Liver (tissue), 9 donors: ENCODE results near the gene MS4A4A. TPM values are rescaled to one million over a fixed set of nuclear protein-coding genes. Genes with fewer than 3 reads are reported as not detected.

ENCODE experiments used
- DNase-seq: peaks from one replicate; pipeline ENCODE4 v3.0.0-alpha.2; 2017; ENCODE audit warnings: low spot score
- H3K27ac ChIP-seq, 2 donors: one replicate each; pipeline ENCODE4 v1.7.0; 2013; ENCODE audit warnings: inconsistent platforms in 2 of 2, low read length in 2 of 2, control low read depth in 1 of 2, low read depth in 1 of 2, mild to moderate bottlenecking in 1 of 2
- H3K27me3 ChIP-seq, 4 donors: one replicate each; pipeline versions ENCODE4 v1.6.1 to v1.7.0; 2013; ENCODE audit warnings: low read length in 3 of 4, inconsistent platforms in 1 of 4, mild to moderate bottlenecking in 1 of 4, moderate library complexity in 1 of 4; ENCODE audit not compliant: control insufficient read depth in 4 of 4, insufficient read depth in 4 of 4
- H3K36me3 ChIP-seq, 4 donors: one replicate each; pipeline versions ENCODE4 v1.6.1 to v1.7.0; 2013; ENCODE audit warnings: low read length in 3 of 4, mild to moderate bottlenecking in 3 of 4, low read depth in 1 of 4, moderate library complexity in 1 of 4; ENCODE audit not compliant: control insufficient read depth in 4 of 4, insufficient read depth in 3 of 4
- H3K4me1 ChIP-seq, 4 donors: one replicate each; pipeline versions ENCODE4 v1.6.1 to v1.7.0; 2013; ENCODE audit warnings: low read length in 3 of 4, mild to moderate bottlenecking in 3 of 4, moderate library complexity in 1 of 4; ENCODE audit not compliant: control insufficient read depth in 4 of 4, insufficient read depth in 4 of 4
- H3K4me3 ChIP-seq, 3 donors: one replicate each; pipeline versions ENCODE4 v1.6.1 to v1.7.0; 2013; ENCODE audit warnings: low read length in 3 of 3, control low read depth in 1 of 3, low read depth in 1 of 3, mild to moderate bottlenecking in 1 of 3
- H3K9ac ChIP-seq, 2 donors: one replicate each; pipeline ENCODE4 v1.7.0; 2013; ENCODE audit warnings: low read length in 2 of 2, mild to moderate bottlenecking in 2 of 2, moderate library complexity in 2 of 2, control low read depth in 1 of 2, low read depth in 1 of 2
- H3K9me3 ChIP-seq, 4 donors: one replicate each; pipeline versions ENCODE4 v1.6.1 to v1.7.0; 2013; ENCODE audit warnings: low read length in 3 of 4; ENCODE audit not compliant: control insufficient read depth in 4 of 4
- FOXA2 ChIP-seq: IDR thresholded peaks from 2 replicates; pipeline ENCODE4 v1.6.1; 2016; ENCODE audit warnings: antibody characterized with exemption
- GABPA ChIP-seq, 2 donors: IDR thresholded peaks in 1 of 2; conservative IDR thresholded peaks in 1 of 2; 2 replicates each; pipeline ENCODE4 v1.6.1; 2016; ENCODE audit warnings: antibody characterized with exemption in 2 of 2, mild to moderate bottlenecking in 1 of 2, moderate library complexity in 1 of 2
- HNF4A ChIP-seq, 2 donors: conservative IDR thresholded peaks; 2 replicates each; pipeline ENCODE4 v1.6.1; 2016; ENCODE audit warnings: antibody characterized with exemption in 2 of 2, mild to moderate bottlenecking in 2 of 2
- RAD21 ChIP-seq, 2 donors: IDR thresholded peaks; 2 replicates each; pipeline ENCODE4 v1.6.1; 2016; ENCODE audit warnings: antibody characterized with exemption in 2 of 2, mild to moderate bottlenecking in 2 of 2
- RXRA ChIP-seq, 2 donors: IDR thresholded peaks; 2 replicates each; pipeline ENCODE4 v1.6.1; 2017 to 2018; ENCODE audit warnings: antibody characterized with exemption in 2 of 2, mild to moderate bottlenecking in 1 of 2
- SP1 ChIP-seq: IDR thresholded peaks from 2 replicates; pipeline ENCODE4 v1.6.1; 2018; ENCODE audit warnings: antibody characterized with exemption, mild to moderate bottlenecking
- TAF1 ChIP-seq: conservative IDR thresholded peaks from 2 replicates; pipeline ENCODE4 v1.6.1; 2016; ENCODE audit warnings: antibody characterized with exemption, mild to moderate bottlenecking
- YY1 ChIP-seq: IDR thresholded peaks from 2 replicates; pipeline ENCODE4 v1.6.1; 2016; ENCODE audit warnings: antibody characterized with exemption, mild to moderate bottlenecking
- WGBS: extraction: QIAGEN DNeasy Blood & Tissue Kit; methylation state at CpG from one replicate; pipeline ENCODE4 v1.1.7; 2013; 5-methylcytosine and 5-hydroxymethylcytosine counted together
- polyA plus RNA-seq, 2 donors: library from polyadenylated mRNA; stranded (reverse) in 1 of 2; unstranded in 1 of 2; fragments of 200-250 nt in 1 of 2; fragments of >200 nt in 1 of 2; fragmentation: Nextera tagmentation in 1 of 2; extraction: Ambion mirVana in 1 of 2; gene quantifications; one replicate each; pipeline versions ENCODE4 v1.2.1 to v1.2.3, GENCODE V29; 2013 to 2015
- total RNA-seq, 2 donors: library from RNA; depleted of rRNA; stranded (reverse); fragments of >200 nt; gene quantifications; one replicate each; pipeline ENCODE4 v1.2.3, GENCODE V29; 2014
- TF ChIP-seq, protein P1 (sequence below): IDR thresholded peaks from 2 replicates; pipeline ENCODE4 v1.6.1; 2016; ENCODE audit warnings: antibody characterized with exemption, mild to moderate bottlenecking
- TF ChIP-seq, protein P2 (sequence below): IDR thresholded peaks from 2 replicates; pipeline ENCODE4 v1.6.1; 2016; ENCODE audit warnings: antibody characterized with exemption
- TF ChIP-seq, protein P3 (sequence below): fragments of 150-350 bp; IDR thresholded peaks from 2 replicates; pipeline ENCODE4 v1.5.1; 2017; ENCODE audit warnings: improper control_type of control experiment, low read depth, low read length; ENCODE audit not compliant: missing input control
- TF ChIP-seq, protein P4 (sequence below): IDR thresholded peaks from 2 replicates; pipeline ENCODE4 v1.6.1; 2016; ENCODE audit warnings: antibody characterized with exemption
- TF ChIP-seq, protein P5 (sequence below): IDR thresholded peaks from 2 replicates; pipeline ENCODE4 v1.6.1; 2016; ENCODE audit warnings: antibody characterized with exemption
- donor health status: healthy.
- donor health status: healthy.
- donor health status: healthy.
- donor health status: healthy.
- donor health status: healthy.

The MS4A4A gene
- total and polyA plus RNA-seq, 4 donors = 8.6 to 16.1 (median 10.8) TPM

DNA sequence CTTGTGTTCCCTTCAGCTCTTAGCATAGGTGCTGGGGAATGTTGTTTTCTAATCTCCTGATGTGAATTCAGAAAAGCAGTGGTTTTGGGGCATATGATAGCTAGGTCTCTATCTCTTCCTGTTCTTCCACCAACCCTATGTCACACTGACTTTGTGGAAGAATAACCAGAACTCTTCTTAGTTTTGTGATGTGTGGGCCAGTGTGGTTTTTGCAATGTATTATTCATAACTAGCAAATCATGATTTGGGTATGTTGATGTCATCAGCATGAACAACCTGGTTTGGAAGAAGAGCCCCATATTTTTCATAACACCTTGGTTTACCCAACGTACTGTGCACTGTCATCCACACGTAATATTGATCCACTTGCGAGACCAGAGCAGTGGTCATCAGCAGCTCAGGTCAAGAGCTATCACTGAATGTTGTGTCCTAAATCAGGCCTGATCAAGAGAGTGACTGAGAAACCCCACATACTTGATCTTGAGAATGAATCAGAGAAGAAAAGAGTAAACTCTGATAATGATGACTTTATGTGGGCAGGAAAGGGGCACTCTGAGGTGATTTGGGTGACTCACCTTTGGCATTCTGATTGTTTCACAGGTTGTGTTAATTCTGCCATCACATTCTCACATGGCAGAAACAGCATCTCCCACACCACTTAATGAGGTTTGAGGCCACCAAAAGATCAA lies 27.2 kb downstream of the MS4A4A start (continued):
- TF ChIP-seq, protein P1, sequence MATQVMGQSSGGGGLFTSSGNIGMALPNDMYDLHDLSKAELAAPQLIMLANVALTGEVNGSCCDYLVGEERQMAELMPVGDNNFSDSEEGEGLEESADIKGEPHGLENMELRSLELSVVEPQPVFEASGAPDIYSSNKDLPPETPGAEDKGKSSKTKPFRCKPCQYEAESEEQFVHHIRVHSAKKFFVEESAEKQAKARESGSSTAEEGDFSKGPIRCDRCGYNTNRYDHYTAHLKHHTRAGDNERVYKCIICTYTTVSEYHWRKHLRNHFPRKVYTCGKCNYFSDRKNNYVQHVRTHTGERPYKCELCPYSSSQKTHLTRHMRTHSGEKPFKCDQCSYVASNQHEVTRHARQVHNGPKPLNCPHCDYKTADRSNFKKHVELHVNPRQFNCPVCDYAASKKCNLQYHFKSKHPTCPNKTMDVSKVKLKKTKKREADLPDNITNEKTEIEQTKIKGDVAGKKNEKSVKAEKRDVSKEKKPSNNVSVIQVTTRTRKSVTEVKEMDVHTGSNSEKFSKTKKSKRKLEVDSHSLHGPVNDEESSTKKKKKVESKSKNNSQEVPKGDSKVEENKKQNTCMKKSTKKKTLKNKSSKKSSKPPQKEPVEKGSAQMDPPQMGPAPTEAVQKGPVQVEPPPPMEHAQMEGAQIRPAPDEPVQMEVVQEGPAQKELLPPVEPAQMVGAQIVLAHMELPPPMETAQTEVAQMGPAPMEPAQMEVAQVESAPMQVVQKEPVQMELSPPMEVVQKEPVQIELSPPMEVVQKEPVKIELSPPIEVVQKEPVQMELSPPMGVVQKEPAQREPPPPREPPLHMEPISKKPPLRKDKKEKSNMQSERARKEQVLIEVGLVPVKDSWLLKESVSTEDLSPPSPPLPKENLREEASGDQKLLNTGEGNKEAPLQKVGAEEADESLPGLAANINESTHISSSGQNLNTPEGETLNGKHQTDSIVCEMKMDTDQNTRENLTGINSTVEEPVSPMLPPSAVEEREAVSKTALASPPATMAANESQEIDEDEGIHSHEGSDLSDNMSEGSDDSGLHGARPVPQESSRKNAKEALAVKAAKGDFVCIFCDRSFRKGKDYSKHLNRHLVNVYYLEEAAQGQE = no peak
- no peak for TF ChIP-seq TAF1
- TF ChIP-seq HNF4A (conservative IDR thresholded peaks at IDR 0.05) = no peak
- TF ChIP-seq GABPA (IDR thresholded peaks at IDR 0.05 in 1 of 2, conservative IDR thresholded peaks at IDR 0.05 in 1 of 2) = no peak

DNA sequence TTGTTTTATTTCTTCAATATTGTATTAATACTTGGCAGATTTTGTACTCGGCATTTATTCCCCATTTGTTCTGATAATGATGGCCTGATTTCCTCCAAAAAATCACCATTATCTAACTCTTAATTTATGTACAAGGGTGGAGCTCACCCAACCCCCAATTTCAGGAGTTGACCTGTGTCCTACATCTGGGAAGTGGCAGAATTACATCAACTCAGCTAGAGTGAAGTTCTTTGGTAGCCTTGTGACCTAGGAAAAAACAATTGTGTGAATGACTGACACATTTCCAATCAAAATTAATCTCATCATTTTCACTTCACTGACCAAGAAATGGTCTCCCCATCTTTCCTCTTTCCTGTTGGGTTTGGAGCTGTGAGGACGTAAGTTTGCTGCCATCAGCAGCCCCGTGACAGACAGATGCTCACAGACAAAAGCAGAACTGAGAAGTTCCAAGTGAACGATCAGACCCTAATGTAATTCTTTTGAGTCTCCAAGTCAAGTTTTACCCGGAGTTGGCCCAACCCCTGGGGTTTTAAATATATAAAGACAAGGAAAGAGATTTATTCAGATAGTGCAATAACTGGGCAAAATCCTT lies 30.0 kb downstream of the MS4A4A start:
- no peaks in the 10 kb centered on the region for H3K4me1 ChIP-seq
- no peak overlapping the region for H3K27ac ChIP-seq
- no peak overlapping the region for H3K4me3 ChIP-seq
- 47% methylated on average over 5 of the region's 5 CpGs for WGBS
- no peak for DNase-seq
- no peaks in the 10 kb centered on the region for H3K36me3 ChIP-seq
- H3K27me3 ChIP-seq = peaks cover 0 to 3% (median 2%) of the 10 kb centered on the region in 4 donors
- TF ChIP-seq RXRA (IDR thresholded peaks at IDR 0.05) (no peak), HNF4A (conservative IDR thresholded peaks at IDR 0.05) (no peak), YY1 (no peak), RAD21 (IDR thresholded peaks at IDR 0.05) (no peak), SP1 (no peak), FOXA2 (no peak)
- TF ChIP-seq, protein P2, sequence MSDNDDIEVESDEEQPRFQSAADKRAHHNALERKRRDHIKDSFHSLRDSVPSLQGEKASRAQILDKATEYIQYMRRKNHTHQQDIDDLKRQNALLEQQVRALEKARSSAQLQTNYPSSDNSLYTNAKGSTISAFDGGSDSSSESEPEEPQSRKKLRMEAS = no peak
- TF ChIP-seq, protein P3, sequence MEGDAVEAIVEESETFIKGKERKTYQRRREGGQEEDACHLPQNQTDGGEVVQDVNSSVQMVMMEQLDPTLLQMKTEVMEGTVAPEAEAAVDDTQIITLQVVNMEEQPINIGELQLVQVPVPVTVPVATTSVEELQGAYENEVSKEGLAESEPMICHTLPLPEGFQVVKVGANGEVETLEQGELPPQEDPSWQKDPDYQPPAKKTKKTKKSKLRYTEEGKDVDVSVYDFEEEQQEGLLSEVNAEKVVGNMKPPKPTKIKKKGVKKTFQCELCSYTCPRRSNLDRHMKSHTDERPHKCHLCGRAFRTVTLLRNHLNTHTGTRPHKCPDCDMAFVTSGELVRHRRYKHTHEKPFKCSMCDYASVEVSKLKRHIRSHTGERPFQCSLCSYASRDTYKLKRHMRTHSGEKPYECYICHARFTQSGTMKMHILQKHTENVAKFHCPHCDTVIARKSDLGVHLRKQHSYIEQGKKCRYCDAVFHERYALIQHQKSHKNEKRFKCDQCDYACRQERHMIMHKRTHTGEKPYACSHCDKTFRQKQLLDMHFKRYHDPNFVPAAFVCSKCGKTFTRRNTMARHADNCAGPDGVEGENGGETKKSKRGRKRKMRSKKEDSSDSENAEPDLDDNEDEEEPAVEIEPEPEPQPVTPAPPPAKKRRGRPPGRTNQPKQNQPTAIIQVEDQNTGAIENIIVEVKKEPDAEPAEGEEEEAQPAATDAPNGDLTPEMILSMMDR = no peak
- TF ChIP-seq, protein P1 = no peak
- TF ChIP-seq, protein P4, sequence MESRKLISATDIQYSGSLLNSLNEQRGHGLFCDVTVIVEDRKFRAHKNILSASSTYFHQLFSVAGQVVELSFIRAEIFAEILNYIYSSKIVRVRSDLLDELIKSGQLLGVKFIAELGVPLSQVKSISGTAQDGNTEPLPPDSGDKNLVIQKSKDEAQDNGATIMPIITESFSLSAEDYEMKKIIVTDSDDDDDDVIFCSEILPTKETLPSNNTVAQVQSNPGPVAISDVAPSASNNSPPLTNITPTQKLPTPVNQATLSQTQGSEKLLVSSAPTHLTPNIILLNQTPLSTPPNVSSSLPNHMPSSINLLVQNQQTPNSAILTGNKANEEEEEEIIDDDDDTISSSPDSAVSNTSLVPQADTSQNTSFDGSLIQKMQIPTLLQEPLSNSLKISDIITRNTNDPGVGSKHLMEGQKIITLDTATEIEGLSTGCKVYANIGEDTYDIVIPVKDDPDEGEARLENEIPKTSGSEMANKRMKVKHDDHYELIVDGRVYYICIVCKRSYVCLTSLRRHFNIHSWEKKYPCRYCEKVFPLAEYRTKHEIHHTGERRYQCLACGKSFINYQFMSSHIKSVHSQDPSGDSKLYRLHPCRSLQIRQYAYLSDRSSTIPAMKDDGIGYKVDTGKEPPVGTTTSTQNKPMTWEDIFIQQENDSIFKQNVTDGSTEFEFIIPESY = no peak
- TF ChIP-seq, protein P5, sequence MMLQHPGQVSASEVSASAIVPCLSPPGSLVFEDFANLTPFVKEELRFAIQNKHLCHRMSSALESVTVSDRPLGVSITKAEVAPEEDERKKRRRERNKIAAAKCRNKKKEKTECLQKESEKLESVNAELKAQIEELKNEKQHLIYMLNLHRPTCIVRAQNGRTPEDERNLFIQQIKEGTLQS = no peak
- no peaks in the 10 kb centered on the region for H3K9me3 ChIP-seq
- no peak overlapping the region for H3K9ac ChIP-seq
